Nephron progenitor cell (in vitro differentiated cells): ENCODE data around the gene PCDH9.
"Not testable (repeated sequence)": the region's sequence is repeated elsewhere in the genome, so short reads cannot be mapped to it uniquely, and the experiment has no call there.

Source experiments
- DNase-seq: peaks from one replicate; pipeline ENCODE4 v3.0.0; 2021
- H3K27ac Mint-ChIP-seq: 2 replicates; pipeline ENCODE4 v1.8.0; 2021; ENCODE audit warnings: mild to moderate bottlenecking, moderate library complexity, mixed read lengths
- H3K27me3 Mint-ChIP-seq: 2 replicates; pipeline ENCODE4 v1.8.0; 2021; ENCODE audit warnings: mild to moderate bottlenecking, low read depth, mixed read lengths; ENCODE audit not compliant: poor library complexity
- H3K36me3 Mint-ChIP-seq: 2 replicates; pipeline ENCODE4 v1.8.0; 2021; ENCODE audit warnings: low read depth, mixed read lengths
- H3K4me1 Mint-ChIP-seq: 2 replicates; pipeline ENCODE4 v1.8.0; 2021; ENCODE audit warnings: mixed read lengths
- H3K4me3 Mint-ChIP-seq: 2 replicates; pipeline ENCODE4 v1.8.0; 2021; ENCODE audit warnings: mild to moderate bottlenecking, moderate library complexity, mixed read lengths
- H3K9me3 Mint-ChIP-seq: 2 replicates; pipeline ENCODE4 v1.8.0; 2021; ENCODE audit warnings: mild to moderate bottlenecking, moderate library complexity, mixed read lengths
- CTCF ChIP-seq: fragments of 200-600 bp; sonication (generic); IDR thresholded peaks from 2 replicates; pipeline ENCODE4 v1.5.0; 2021; ENCODE audit warnings: antibody characterized with exemption

The PCDH9 gene

DNA sequence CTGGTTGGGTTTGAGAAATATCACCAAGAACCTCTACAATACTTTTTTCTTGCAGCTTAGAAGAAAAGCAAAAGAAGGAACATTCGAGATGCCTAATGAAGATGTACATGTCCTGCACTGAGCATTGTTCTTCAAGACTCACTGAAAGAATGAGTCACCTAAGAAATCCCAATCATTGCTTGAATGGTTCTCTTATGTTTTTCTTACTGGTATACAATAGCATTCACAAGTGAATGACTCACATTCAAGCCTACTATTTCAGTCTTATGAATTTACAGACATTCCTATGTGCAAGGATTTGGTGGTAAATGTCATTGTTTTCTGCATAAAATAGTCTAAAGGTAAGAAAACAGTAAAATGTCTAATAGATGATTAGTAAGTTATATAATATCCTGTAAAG is 594.6 kb downstream of the PCDH9 start:
- H3K9me3 Mint-ChIP-seq: no peaks in the 10 kb centered on the region
- no peaks in the 10 kb centered on the region for H3K36me3 Mint-ChIP-seq
- no peak overlapping the region for H3K27ac Mint-ChIP-seq
- no peak for DNase-seq
- H3K4me3 Mint-ChIP-seq: no peak overlapping the region
- H3K27me3 Mint-ChIP-seq: no peaks in the 10 kb centered on the region
- TF ChIP-seq CTCF: no peak
- peaks cover 23% of the 10 kb centered on the region for H3K4me1 Mint-ChIP-seq

- H3K4me1 Mint-ChIP-seq: peaks cover 19% of the 10 kb centered on the region
- H3K9me3 Mint-ChIP-seq: peaks cover 5% of the 10 kb centered on the region
- H3K27ac Mint-ChIP-seq: no peak overlapping the region
- DNase-seq: no peak
- no peaks in the 10 kb centered on the region for H3K27me3 Mint-ChIP-seq
- peaks cover 4% of the 10 kb centered on the region for H3K36me3 Mint-ChIP-seq
- TF ChIP-seq CTCF: no peak
- no peak overlapping the region for H3K4me3 Mint-ChIP-seq
These were observed 595.8 kb downstream of the PCDH9 start for GRCh38 chr13:66634384-66634783.

- no peak for DNase-seq
- no peak for TF ChIP-seq CTCF
- Mint-ChIP-seq H3K4me3 (no peak overlapping the region), H3K9me3 (peaks cover 15% of the 10 kb centered on the region), H3K27ac (no peak overlapping the region), H3K36me3 (peaks cover 5% of the 10 kb centered on the region), H3K27me3 (no peaks in the 10 kb centered on the region), H3K4me1 (peaks cover 8% of the 10 kb centered on the region)
These were observed 602.6 kb downstream of the PCDH9 start for GRCh38 chr13:66627512-66627911.

DNA sequence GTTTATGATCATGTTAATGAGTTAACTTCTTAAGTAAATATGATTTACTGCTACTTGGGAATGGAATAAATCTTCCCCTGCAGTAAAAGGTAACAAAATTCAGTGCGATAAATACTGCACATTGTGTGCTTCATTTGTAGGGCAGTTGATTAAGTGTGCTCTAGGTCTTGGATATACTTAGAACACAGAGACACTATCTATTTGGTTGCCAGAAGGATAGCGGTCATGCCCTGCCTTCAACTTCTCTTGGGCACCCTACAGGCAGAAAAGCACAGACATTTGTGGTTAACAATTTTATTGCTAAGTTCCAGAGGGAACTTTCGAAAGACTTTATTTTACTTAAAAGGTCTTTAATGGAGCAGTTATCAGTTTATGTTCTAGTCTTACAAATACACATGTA is 605.8 kb downstream of the PCDH9 start:
- H3K27me3 Mint-ChIP-seq: no peaks in the 10 kb centered on the region
- no peak for DNase-seq
- H3K36me3 Mint-ChIP-seq: peaks cover under 1% of the 10 kb centered on the region
- H3K4me1 Mint-ChIP-seq: peaks cover 4% of the 10 kb centered on the region
- H3K4me3 Mint-ChIP-seq: no peak overlapping the region
- no peak overlapping the region for H3K27ac Mint-ChIP-seq
- H3K9me3 Mint-ChIP-seq: peaks cover 13% of the 10 kb centered on the region
- no peak for TF ChIP-seq CTCF

- peaks cover 10% of the 10 kb centered on the region for H3K9me3 Mint-ChIP-seq
- no peaks in the 10 kb centered on the region for H3K36me3 Mint-ChIP-seq
- no peaks in the 10 kb centered on the region for H3K27me3 Mint-ChIP-seq
- TF ChIP-seq CTCF: no peak
- no peak for DNase-seq
- H3K4me3 Mint-ChIP-seq: no peak overlapping the region
- H3K27ac Mint-ChIP-seq: peak overlapping the region; percentile 85
- peaks cover 4% of the 10 kb centered on the region for H3K4me1 Mint-ChIP-seq
These were observed 606.9 kb downstream of the PCDH9 start for GRCh38 chr13:66623129-66623820.

DNA sequence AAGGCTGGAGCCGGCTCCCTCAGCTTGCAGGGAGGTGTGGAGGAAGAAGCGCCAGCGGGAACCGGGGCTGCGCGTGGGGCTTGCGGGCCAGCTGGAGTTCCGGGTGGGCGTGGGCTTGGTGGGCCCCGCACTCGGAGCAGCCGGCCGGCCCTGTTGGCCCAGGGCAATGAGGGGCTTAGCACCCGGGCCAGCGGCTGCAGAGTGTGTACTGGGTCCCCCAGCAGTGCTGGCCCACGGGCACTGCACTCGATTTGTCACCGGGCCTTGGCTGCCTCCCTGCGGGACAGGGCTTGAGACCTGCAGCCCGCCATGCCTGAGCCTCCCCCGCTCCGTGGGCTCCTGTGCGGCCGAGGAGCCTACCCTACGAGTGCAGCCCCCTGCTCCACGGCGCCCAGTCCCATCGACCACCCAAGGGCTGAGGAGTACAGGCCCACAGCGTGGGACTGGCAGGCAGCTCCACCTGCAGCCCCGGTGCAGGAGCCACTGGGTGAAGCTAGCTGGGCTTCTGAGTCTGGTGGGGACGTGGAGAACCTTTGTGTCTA is 608.2 kb downstream of the PCDH9 start:
- H3K27ac Mint-ChIP-seq, H3K36me3 Mint-ChIP-seq, H3K27me3 Mint-ChIP-seq, H3K4me3 Mint-ChIP-seq, DNase-seq, H3K4me1 Mint-ChIP-seq: not testable (repeated sequence)
- H3K9me3 Mint-ChIP-seq: peaks cover 13% of the 10 kb centered on the region
